22Rv1 (cell line): ENCODE results near the gene ILRUN.

Source experiments
- H3K27ac ChIP-seq: fragments of 450-650 bp; 2 replicates; pipeline ENCODE4 v1.5.1; 2017
- ZFX ChIP-seq: fragments of 450-650 bp; IDR thresholded peaks from 2 replicates; pipeline ENCODE4 v1.6.1; 2017; ENCODE audit warnings: antibody characterized with exemption, borderline replicate concordance
- TF ChIP-seq, protein P1 (sequence below): fragments of 450-650 bp; IDR thresholded peaks from 2 replicates; pipeline ENCODE4 v1.5.1; 2017; ENCODE audit warnings: mild to moderate bottlenecking

ILRUN gene

DNA sequence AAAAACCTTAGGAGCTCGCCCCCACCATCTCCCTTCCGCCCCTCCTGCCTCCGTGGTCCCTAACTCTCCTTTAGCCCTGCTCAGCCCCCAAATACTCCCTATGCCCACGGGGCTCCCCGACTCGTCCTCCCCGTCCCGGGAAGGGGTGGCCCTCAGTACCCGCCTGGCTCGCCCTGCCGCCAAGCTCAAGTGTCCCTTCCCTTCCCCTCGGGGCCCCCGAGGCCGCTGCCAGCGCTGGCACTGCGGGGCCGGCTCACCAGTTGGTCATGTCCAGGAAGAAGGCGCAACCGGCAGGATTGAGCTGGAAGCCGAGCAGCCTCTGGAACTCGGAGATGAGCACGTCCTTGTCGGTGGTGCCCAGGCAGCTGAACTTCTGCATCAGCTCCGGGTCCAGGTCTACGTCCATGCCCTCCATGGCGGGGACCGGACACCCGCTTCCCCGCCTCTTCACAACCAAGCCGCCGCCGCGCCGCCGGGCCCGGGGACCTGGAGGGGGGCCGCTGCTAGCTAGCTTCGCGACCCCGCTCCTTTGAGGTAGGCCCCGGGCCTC lies 303 bp downstream of the ILRUN start:
- H3K27ac ChIP-seq, result peak overlapping the region; percentile 82
- TF ChIP-seq ZFX, result no peak
- TF ChIP-seq, protein P1, sequence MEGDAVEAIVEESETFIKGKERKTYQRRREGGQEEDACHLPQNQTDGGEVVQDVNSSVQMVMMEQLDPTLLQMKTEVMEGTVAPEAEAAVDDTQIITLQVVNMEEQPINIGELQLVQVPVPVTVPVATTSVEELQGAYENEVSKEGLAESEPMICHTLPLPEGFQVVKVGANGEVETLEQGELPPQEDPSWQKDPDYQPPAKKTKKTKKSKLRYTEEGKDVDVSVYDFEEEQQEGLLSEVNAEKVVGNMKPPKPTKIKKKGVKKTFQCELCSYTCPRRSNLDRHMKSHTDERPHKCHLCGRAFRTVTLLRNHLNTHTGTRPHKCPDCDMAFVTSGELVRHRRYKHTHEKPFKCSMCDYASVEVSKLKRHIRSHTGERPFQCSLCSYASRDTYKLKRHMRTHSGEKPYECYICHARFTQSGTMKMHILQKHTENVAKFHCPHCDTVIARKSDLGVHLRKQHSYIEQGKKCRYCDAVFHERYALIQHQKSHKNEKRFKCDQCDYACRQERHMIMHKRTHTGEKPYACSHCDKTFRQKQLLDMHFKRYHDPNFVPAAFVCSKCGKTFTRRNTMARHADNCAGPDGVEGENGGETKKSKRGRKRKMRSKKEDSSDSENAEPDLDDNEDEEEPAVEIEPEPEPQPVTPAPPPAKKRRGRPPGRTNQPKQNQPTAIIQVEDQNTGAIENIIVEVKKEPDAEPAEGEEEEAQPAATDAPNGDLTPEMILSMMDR, result no peak

DNA sequence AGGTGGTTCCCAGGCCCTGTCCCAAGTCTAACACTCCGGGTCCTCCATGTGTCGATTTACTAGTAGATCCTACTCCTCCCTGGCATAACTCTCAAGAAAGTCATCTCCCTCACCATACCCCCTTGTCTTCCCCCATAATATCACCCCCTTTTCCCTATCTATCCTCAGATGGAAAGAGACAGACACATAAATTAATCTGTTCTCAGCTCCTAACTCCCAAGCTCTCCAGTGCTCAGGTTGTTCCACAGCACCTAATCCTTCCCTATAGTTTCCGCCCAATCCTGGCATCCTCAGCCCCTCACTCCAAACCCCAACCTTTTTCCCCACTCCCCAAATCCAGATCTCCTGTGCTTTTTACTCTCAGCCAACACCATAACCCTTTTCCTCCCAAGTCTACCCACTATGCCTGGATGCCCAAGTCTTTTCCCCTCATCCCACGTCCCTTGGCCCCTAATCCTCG lies 808 bp downstream of the ILRUN start:
- peak overlapping the region; percentile 82 for H3K27ac ChIP-seq
- TF ChIP-seq ZFX, result no peak
- TF ChIP-seq, protein P1, result no peak

DNA sequence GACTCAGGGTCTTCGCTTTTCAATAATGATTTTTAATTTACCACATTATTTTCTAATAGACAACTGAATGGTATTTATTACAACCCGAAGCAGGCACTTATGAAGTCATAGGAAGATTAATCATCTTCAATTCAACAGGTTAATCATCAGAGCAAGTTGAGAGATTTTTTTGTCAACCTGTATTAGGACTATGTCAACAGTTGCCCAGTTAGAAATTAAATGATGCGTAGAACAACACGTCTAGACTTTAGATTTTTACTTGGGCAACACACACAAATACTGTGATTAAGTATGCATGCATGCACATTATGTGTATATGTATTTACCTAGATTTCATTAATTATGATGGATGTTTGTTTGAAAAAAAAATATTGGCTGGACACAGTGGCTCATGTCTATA lies 4.3 kb downstream of the ILRUN start:
- H3K27ac ChIP-seq, result no peak overlapping the region
- TF ChIP-seq, protein P1, result no peak
- TF ChIP-seq ZFX, result no peak

DNA sequence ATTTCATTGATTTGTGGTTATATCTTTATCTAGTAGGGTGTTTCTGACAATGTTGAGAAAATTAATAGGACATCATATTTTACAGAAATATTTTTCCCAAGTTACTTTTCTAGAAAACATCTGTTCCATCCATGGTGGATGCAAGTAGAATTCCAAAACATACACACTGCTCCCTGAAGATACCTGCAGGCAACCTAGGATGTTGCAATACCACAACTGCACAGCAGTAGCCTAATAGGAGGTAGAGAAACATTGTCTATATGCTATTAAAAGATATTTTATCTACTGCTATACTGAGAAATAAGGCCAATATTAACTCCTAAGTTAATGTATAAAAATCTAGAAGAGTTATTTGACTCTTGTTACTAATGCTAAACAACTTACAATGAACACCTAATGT lies 6.8 kb downstream of the ILRUN start:
- no peak overlapping the region for H3K27ac ChIP-seq
- TF ChIP-seq ZFX, result no peak
- TF ChIP-seq, protein P1, result no peak

DNA sequence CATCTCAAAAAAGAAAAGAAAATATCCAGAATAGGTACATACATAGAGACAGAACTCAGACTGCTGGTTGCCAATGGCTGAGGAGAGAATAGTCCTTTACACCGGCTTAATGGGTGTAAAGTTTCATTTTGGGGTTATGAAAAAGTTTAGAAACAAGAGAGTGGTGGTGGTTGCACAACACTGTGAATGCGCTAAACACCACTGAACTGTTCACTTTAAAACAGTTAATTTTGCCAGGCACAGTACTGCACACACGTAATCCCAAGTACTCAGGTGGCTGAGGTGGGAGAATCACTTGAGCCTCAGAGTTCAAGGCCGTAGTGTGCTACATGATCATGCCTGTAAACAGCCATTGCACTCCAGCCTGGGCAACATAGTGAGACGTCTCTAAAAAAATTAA lies 7.6 kb downstream of the ILRUN start:
- no peak overlapping the region for H3K27ac ChIP-seq
- TF ChIP-seq, protein P1, result no peak
- TF ChIP-seq ZFX, result no peak

DNA sequence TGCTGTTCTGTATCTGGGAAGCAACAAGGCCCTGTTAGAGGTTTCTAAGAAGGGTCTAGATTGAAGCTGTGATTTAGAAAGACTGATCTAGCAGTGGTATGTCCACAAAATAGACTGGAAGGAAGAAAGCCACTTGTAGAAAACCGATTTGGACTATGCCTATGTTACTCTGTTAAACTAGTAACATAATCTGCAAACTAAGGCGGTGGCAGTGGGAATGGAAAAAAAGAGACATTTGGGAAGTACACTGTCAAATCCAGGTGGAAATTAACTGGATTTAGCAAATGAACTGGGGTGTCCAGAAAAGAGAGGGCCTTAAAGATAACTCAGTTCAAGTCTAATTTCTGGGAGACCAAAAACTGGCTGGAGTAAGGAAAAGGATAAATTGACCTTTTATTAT lies 11.6 kb downstream of the ILRUN start:
- 0 out of 2 replicates have a peak overlapping the region, but pooled peaks have one; percentile 20 for H3K27ac ChIP-seq

DNA sequence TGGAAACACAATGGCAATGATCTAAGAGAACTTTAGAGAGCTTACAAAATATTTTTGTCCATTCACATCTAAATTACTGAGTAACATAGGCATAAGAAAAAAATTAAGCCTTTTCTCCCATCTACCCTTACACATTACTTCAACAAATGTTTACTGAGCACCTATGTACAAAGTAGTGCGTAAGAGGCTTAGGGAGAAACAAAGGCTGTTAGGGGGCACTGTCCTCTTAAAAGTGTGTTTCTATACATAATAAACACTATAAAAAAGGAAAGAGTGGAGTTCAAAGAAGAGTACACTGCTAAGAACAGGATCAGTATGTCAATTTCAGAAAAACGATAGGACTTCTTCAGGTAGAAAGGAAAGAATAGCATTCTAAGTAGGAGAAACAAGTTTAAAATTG lies 12.2 kb downstream of the ILRUN start:
- 0 out of 2 replicates have a peak overlapping the region, but pooled peaks have one; percentile 20 for H3K27ac ChIP-seq
- TF ChIP-seq, protein P1, result no peak
- TF ChIP-seq ZFX, result no peak

More for the DNA sequence above, 11.6 kb downstream of the ILRUN start:
- TF ChIP-seq ZFX, result no peak
- TF ChIP-seq, protein P1, result no peak
